Iris pigment epithelial cell (primary cell): Measurements from ENCODE around the gene MARCHF9.
"Not testable (repeated sequence)": the region's sequence is repeated elsewhere in the genome, so short reads cannot be mapped to it uniquely, and the experiment has no call there.

Experiments used
- DNase-seq: peaks from one replicate; pipeline ENCODE4 v3.0.0-alpha.2; 2011; ENCODE audit warnings: low read depth

MARCHF9 gene

GRCh38 chr12:57769594-57769993, 14.7 kb downstream of the MARCHF9 start:
- DNase-seq = no peak

GRCh38 chr12:57770734-57771133, 15.8 kb downstream of the MARCHF9 start:
- no peak for DNase-seq

GRCh38 chr12:57771236-57771872, 16.5 kb downstream of the MARCHF9 start:
- peak; percentile 92 for DNase-seq

- DNase-seq = peak; percentile 98
Measured at GRCh38 chr12:57771873-57772428, 17.0 kb downstream of the MARCHF9 start, which contains the start of gene METTL1. Gene METTL1 (minus strand): TSS chr12:57772105. CDS start chr12:57772083, 22 bp downstream.

GRCh38 chr12:57772429-57773322, 17.8 kb downstream of the MARCHF9 start, which contains the start of gene EEF1AKMT3:
Gene EEF1AKMT3 (plus strand): TSS chr12:57772614. CDS start chr12:57772725, 111 bp downstream.
- DNase-seq = peak; percentile 40

- not testable (repeated sequence) for DNase-seq
Measured at GRCh38 chr12:57774634-57775033, 19.7 kb downstream of the MARCHF9 start.

- DNase-seq = no peak
Measured at GRCh38 chr12:57775044-57775443, 20.1 kb downstream of the MARCHF9 start.

- DNase-seq = no peak
Measured at GRCh38 chr12:57775563-57776246, 20.8 kb downstream of the MARCHF9 start.

GRCh38 chr12:57776247-57776587, 21.3 kb downstream of the MARCHF9 start:
- DNase-seq = no peak

GRCh38 chr12:57777367-57777766, 22.5 kb downstream of the MARCHF9 start:
- no peak for DNase-seq

- DNase-seq = no peak
Measured at GRCh38 chr12:57777911-57778310, 23.0 kb downstream of the MARCHF9 start.

GRCh38 chr12:57779736-57780135, 24.8 kb downstream of the MARCHF9 start:
- no peak for DNase-seq

- no peak for DNase-seq
Measured at GRCh38 chr12:57780284-57780897, 25.5 kb downstream of the MARCHF9 start.

- no peak for DNase-seq
Measured at GRCh38 chr12:57781244-57781643, 26.3 kb downstream of the MARCHF9 start.

- DNase-seq = no peak
Measured at GRCh38 chr12:57781801-57782200, 26.9 kb downstream of the MARCHF9 start.

GRCh38 chr12:57782243-57782607, 27.3 kb downstream of the MARCHF9 start:
- no peak for DNase-seq

- DNase-seq = peak; percentile 94
Measured at GRCh38 chr12:57782608-57783465, 27.9 kb downstream of the MARCHF9 start, which contains the start of gene TSFM. Gene TSFM (plus strand): TSS chr12:57782787. CDS start chr12:57782802, 15 bp downstream.

- no peak for DNase-seq
Measured at GRCh38 chr12:57783466-57783801, 28.5 kb downstream of the MARCHF9 start.

- DNase-seq = no peak
Measured at GRCh38 chr12:57783861-57784260, 29.0 kb downstream of the MARCHF9 start.

GRCh38 chr12:57793920-57794319, 39.0 kb downstream of the MARCHF9 start:
- DNase-seq = peak; percentile 93

GRCh38 chr12:57795354-57795753, 40.5 kb downstream of the MARCHF9 start:
- peak; percentile 36 for DNase-seq
